ENCODE measurements around the gene TMCO1. TPM values are rescaled to one million over a fixed set of nuclear protein-coding genes. Genes with fewer than 3 reads are reported as not detected.
"Not testable (repeated sequence)": the region's sequence is repeated elsewhere in the genome, so short reads cannot be mapped to it uniquely, and the experiment has no call there.

The TMCO1 gene
- 71.0 TPM for total RNA-seq

- DNase-seq (ENCODE audit: low spot score) (peak; percentile 97), ATAC-seq (peak; percentile 98)
These were observed at the start of gene TMCO1 for GRCh38 chr1:165768513-165769394. TSS of gene TMCO1 (minus strand) at chr1:165768868. CDS start at chr1:165768751, 117 bp downstream.

GRCh38 chr1:165816826-165817497, 48.3 kb upstream of the TMCO1 start:
- ATAC-seq (no peak), DNase-seq (ENCODE audit: low spot score) (no peak)

- no peak for DNase-seq (ENCODE audit: low spot score)
- ATAC-seq, result no peak
These were observed 47.5 kb upstream of the TMCO1 start for GRCh38 chr1:165816157-165816556.

- ATAC-seq (no peak), DNase-seq (ENCODE audit: low spot score) (no peak)
These were observed 47.1 kb upstream of the TMCO1 start for GRCh38 chr1:165815725-165816124.

GRCh38 chr1:165807613-165808012, 38.9 kb upstream of the TMCO1 start:
- no peak for DNase-seq (ENCODE audit: low spot score)
- no peak for ATAC-seq

- not testable (repeated sequence) for DNase-seq (ENCODE audit: low spot score)
These were observed 35.8 kb upstream of the TMCO1 start for GRCh38 chr1:165804513-165804912.

GRCh38 chr1:165799387-165799786, 30.7 kb upstream of the TMCO1 start:
- no peak for DNase-seq (ENCODE audit: low spot score)

More at GRCh38 chr1:165804513-165804912, 35.8 kb upstream of the TMCO1 start:
- ATAC-seq, result not testable (repeated sequence)

GRCh38 chr1:165795894-165796293, 27.2 kb upstream of the TMCO1 start:
- no peak for DNase-seq (ENCODE audit: low spot score)
- no peak for ATAC-seq

More at GRCh38 chr1:165799387-165799786, 30.7 kb upstream of the TMCO1 start:
- no peak for ATAC-seq

- ATAC-seq (no peak), DNase-seq (ENCODE audit: low spot score) (no peak)
These were observed 25.3 kb upstream of the TMCO1 start for GRCh38 chr1:165793951-165794350.

GRCh38 chr1:165787741-165788140, 19.1 kb upstream of the TMCO1 start:
- ATAC-seq, result no peak
- no peak for DNase-seq (ENCODE audit: low spot score)

- not testable (repeated sequence) for ATAC-seq; DNase-seq (ENCODE audit: low spot score)
These were observed 14.9 kb upstream of the TMCO1 start for GRCh38 chr1:165783519-165783918.

GRCh38 chr1:165778197-165778596, 9.5 kb upstream of the TMCO1 start:
- not testable (repeated sequence) for DNase-seq (ENCODE audit: low spot score)

GRCh38 chr1:165773324-165773965, 4.8 kb upstream of the TMCO1 start:
- no peak for DNase-seq (ENCODE audit: low spot score)
- ATAC-seq, result no peak

More at GRCh38 chr1:165778197-165778596, 9.5 kb upstream of the TMCO1 start:
- ATAC-seq, result not testable (repeated sequence)

GRCh38 chr1:165772739-165773138, 4.1 kb upstream of the TMCO1 start:
- DNase-seq (ENCODE audit: low spot score) (no peak), ATAC-seq (no peak)

- no peak for ATAC-seq
- DNase-seq (ENCODE audit: low spot score), result no peak
These were observed 4.4 kb downstream of the TMCO1 start for GRCh38 chr1:165764277-165764676.

- ATAC-seq (no peak), DNase-seq (ENCODE audit: low spot score) (no peak)
These were observed 5.2 kb downstream of the TMCO1 start for GRCh38 chr1:165763442-165763841.

GRCh38 chr1:165762725-165763124, 5.9 kb downstream of the TMCO1 start:
- no peak for ATAC-seq

GRCh38 chr1:165759095-165759494, 9.6 kb downstream of the TMCO1 start:
- DNase-seq (ENCODE audit: low spot score) (no peak), ATAC-seq (no peak)

More at GRCh38 chr1:165762725-165763124, 5.9 kb downstream of the TMCO1 start:
- no peak for DNase-seq (ENCODE audit: low spot score)

- DNase-seq (ENCODE audit: low spot score) (no peak), ATAC-seq (no peak)
These were observed 13.2 kb downstream of the TMCO1 start for GRCh38 chr1:165755393-165756010.

GRCh38 chr1:165753934-165754333, 14.7 kb downstream of the TMCO1 start:
- no peak for DNase-seq (ENCODE audit: low spot score)
- no peak for ATAC-seq

GRCh38 chr1:165748550-165748949, 20.1 kb downstream of the TMCO1 start:
- DNase-seq (ENCODE audit: low spot score), result no peak
- peak; percentile 34 for ATAC-seq
